PC-9 (cell line): ENCODE results near the gene LRRC14B. TPM values are rescaled to one million over a fixed set of nuclear protein-coding genes. Genes with fewer than 3 reads are reported as not detected.
"Not testable (repeated sequence)": the region's sequence is repeated elsewhere in the genome, so short reads cannot be mapped to it uniquely, and the experiment has no call there.

Experiments used
- BruUV-seq: library from RNA; stranded (reverse); fragments of 400-500 nt; replicated peaks from 2 replicates; lab custom pipeline; 2021; lab: Mats Ljungman, UMichigan
- CTCF ChIA-PET: fragments of 300-600 bp; sonication (Branson Sonifier 250); formaldehyde crosslinking; loops from one replicate; lab custom pipeline; 2022; ENCODE audit warnings: antibody characterized with exemption; lab: Charles Lee
- POLR2A ChIA-PET: fragments of 300-600 bp; sonication (Branson Sonifier 250); formaldehyde crosslinking; loops from one replicate; lab custom pipeline; 2022; ENCODE audit warnings: antibody characterized with exemption; ENCODE audit not compliant: unreplicated experiment; lab: Charles Lee
- DNase-seq, 2 experiments: peaks; one replicate each; pipeline versions ENCODE4 v3.0.0 to v3.0.0-alpha.2; 2015 to 2022; ENCODE audit warnings: mixed read lengths in 1 of 2
- H2AFZ ChIP-seq: fragments of 200-600 bp; sonication (generic); 2 replicates; pipeline ENCODE4 v1.8.1; 2017; ENCODE audit warnings: antibody characterized with exemption
- H3F3A ChIP-seq: fragments of 200-600 bp; sonication (generic); 2 replicates; pipeline ENCODE4 v1.8.1; 2017; ENCODE audit warnings: antibody characterized with exemption, mild to moderate bottlenecking, low read depth; ENCODE audit not compliant: insufficient read depth
- H3K27ac ChIP-seq: fragments of 200-600 bp; sonication (generic); 2 replicates; pipeline ENCODE4 v1.6.1; 2016; ENCODE audit warnings: mixed run types
- H3K27me3 ChIP-seq: fragments of 200-600 bp; sonication (generic); 2 replicates; pipeline ENCODE4 v1.6.1; 2016; ENCODE audit warnings: low read depth, mixed run types; ENCODE audit not compliant: insufficient read depth
- H3K36me3 ChIP-seq: fragments of 200-600 bp; sonication (generic); 2 replicates; pipeline ENCODE4 v1.6.1; 2016; ENCODE audit warnings: low read depth, mixed run types
- H3K4me1 ChIP-seq: fragments of 200-600 bp; sonication (generic); replicated peaks from 2 replicates; pipeline ENCODE4 v1.6.1; 2016; ENCODE audit warnings: mixed run types; ENCODE audit not compliant: insufficient read depth
- H3K4me2 ChIP-seq: fragments of 200-600 bp; sonication (generic); 2 replicates; pipeline ENCODE4 v1.6.1; 2017; ENCODE audit warnings: mixed run types
- H3K4me3 ChIP-seq: fragments of 200-600 bp; sonication (generic); 2 replicates; pipeline ENCODE4 v1.6.1; 2016; ENCODE audit warnings: mixed run types
- H3K79me2 ChIP-seq: fragments of 200-600 bp; sonication (generic); 2 replicates; pipeline ENCODE4 v1.6.1; 2017; ENCODE audit warnings: low read depth, mixed run types
- H3K9me2 ChIP-seq: fragments of 200-600 bp; sonication (generic); 2 replicates; pipeline ENCODE4 v1.8.1; 2017; ENCODE audit warnings: mild to moderate bottlenecking; ENCODE audit not compliant: insufficient read depth
- H3K9me3 ChIP-seq: fragments of 200-600 bp; sonication (generic); 2 replicates; pipeline ENCODE4 v1.8.1; 2016; ENCODE audit warnings: low read depth; ENCODE audit not compliant: insufficient read depth
- H4K20me1 ChIP-seq: fragments of 200-600 bp; sonication (generic); 2 replicates; pipeline ENCODE4 v1.8.1; 2017; ENCODE audit not compliant: insufficient read depth
- CTCF ChIP-seq: fragments of 200-600 bp; sonication (generic); conservative IDR thresholded peaks from 2 replicates; pipeline ENCODE4 v1.6.1; 2017; ENCODE audit warnings: mixed run types, antibody characterized with exemption, mild to moderate bottlenecking, moderate library complexity
- EZH2 ChIP-seq: fragments of 200-600 bp; sonication (generic); IDR thresholded peaks from 2 replicates; pipeline ENCODE4 v1.8.0; 2017; ENCODE audit warnings: antibody characterized with exemption, low read depth
- intact Hi-C: fragments of 100-400 bp; cut with micrococcal nuclease; formaldehyde crosslinking; loops from one replicate; pipeline ENCODE4 v1.10.0; 2022; ENCODE audit not compliant: unreplicated experiment
- total RNA-seq: library from RNA; stranded (reverse); gene quantifications from 2 replicates; pipeline ENCODE4 v1.2.3, GENCODE V29; 2021

The LRRC14B gene
- total RNA-seq, 1 experiment from 2014 or later = not detected

- no peaks in the 10 kb centered on the region for H3K79me2 ChIP-seq
- ChIA-PET POLR2A (no interaction called here), CTCF (interaction anchor here (0.6 kb wide), 2 partner anchors 150 to 420 kb away, joined by 3 to 16 read pairs; no protein-coding TSS in a partner anchor)
- no peak for TF ChIP-seq CTCF
- TF ChIP-seq EZH2 = no peak
- no peaks in the 10 kb centered on the region for H3K36me3 ChIP-seq
- no peaks in the 10 kb centered on the region for H3F3A ChIP-seq
- no peak for DNase-seq
- H2AFZ ChIP-seq = no peak overlapping the region
- H3K4me2 ChIP-seq = no peak overlapping the region
- H3K4me3 ChIP-seq = no peak overlapping the region
- H3K4me1 ChIP-seq = no peaks in the 10 kb centered on the region
- no peak overlapping the region for H3K27ac ChIP-seq
- intact Hi-C loops = no loop called here
- no peaks in the 10 kb centered on the region for H3K9me2 ChIP-seq
- peaks cover 11% of the 10 kb centered on the region for H4K20me1 ChIP-seq
- peaks cover 33% of the 10 kb centered on the region for H3K27me3 ChIP-seq
- no peaks in the 10 kb centered on the region for H3K9me3 ChIP-seq
- no TSS peak for BruUV-seq
Observed at GRCh38 chr5:194603-195209, 3.4 kb downstream of the LRRC14B start.

DNA sequence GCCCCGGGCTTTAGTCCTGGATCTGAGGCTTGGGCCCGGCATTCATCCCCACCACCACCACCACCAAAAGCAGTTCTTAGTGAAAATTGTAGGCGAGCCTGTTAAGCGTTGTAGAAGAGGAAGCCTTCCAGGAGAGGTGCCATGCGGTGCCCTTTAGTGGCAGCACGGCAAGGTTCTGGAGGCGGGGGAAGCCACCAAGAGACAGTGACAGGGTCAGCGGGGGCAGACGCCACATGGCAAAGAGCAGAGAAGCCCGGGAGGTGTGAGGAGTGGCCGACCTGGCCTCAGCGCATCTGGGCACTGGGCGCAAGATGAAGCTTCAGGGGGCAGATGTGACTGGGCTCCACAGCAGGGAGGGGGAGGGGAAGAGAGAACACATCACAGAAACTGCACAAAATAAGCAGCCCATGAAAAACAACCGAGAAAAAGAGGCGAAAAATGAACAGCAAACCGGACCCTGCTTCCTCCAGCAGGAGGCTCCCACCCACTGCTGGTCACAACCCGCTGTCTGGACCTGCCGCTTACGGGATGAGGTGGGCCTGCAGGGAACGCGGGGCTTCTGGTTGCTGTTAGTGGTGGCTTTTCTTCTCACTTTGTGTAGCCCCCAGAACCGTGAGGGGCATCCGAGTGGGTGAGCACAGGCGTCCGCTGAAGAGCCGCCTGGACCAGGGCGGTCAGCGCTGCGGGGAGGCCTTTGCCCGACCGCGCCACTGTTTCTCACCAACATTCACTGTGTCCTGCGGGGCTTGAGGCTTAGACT lies 4.3 kb downstream of the LRRC14B start:
- no peaks in the 10 kb centered on the region for H3K4me1 ChIP-seq
- CTCF ChIA-PET = interaction anchor here (0.6 kb wide), 2 partner anchors 362 to 419 kb away, joined by 3 to 16 read pairs; no protein-coding TSS in a partner anchor
- POLR2A ChIA-PET = no interaction called here
- no peak overlapping the region for H2AFZ ChIP-seq
- intact Hi-C loops = no loop called here
- no peak overlapping the region for H3K27ac ChIP-seq
- H3K36me3 ChIP-seq = no peaks in the 10 kb centered on the region
- H3K4me2 ChIP-seq = no peak overlapping the region
- H3K4me3 ChIP-seq = no peak overlapping the region
- no peaks in the 10 kb centered on the region for H3F3A ChIP-seq
- peaks cover 20% of the 10 kb centered on the region for H4K20me1 ChIP-seq
- TF ChIP-seq CTCF (0 out of 2 replicates have a peak, but pooled peaks have one; percentile 30), EZH2 (no peak)
- no peaks in the 10 kb centered on the region for H3K9me2 ChIP-seq
- no peaks in the 10 kb centered on the region for H3K9me3 ChIP-seq
- H3K79me2 ChIP-seq = no peaks in the 10 kb centered on the region
- DNase-seq = no peak
- no TSS peak for BruUV-seq
- peaks cover 24% of the 10 kb centered on the region for H3K27me3 ChIP-seq

GRCh38 chr5:196350-196749 lies 5.1 kb downstream of the LRRC14B start:
- Histone ChIP-seq H4K20me1 (peaks cover 20% of the 10 kb centered on the region), H3K79me2 (no peaks in the 10 kb centered on the region), H3K27ac (no peak overlapping the region), H3K9me3 (no peaks in the 10 kb centered on the region), H3K27me3 (peaks cover 16% of the 10 kb centered on the region; the same call in 1 of the 2 replicates), H3K36me3 (no peaks in the 10 kb centered on the region), H3K4me3 (no peak overlapping the region), H3K9me2 (no peaks in the 10 kb centered on the region), H3F3A (no peaks in the 10 kb centered on the region; the same call in 1 of the 2 replicates), H2AFZ (no peak overlapping the region), H3K4me2 (no peak overlapping the region), H3K4me1 (no peaks in the 10 kb centered on the region)
- DNase-seq = no peak
- no peak for TF ChIP-seq CTCF
- no peak for TF ChIP-seq EZH2
- BruUV-seq = no TSS peak
- ChIA-PET POLR2A (no interaction called here), CTCF (interaction anchor here (0.6 kb wide), 1 partner anchor 361 kb away, joined by 3 read pairs; no protein-coding TSS in a partner anchor)
- intact Hi-C loops = no loop called here

- POLR2A ChIA-PET, DNase-seq, H2AFZ ChIP-seq, BruUV-seq, H3K9me3 ChIP-seq, H3K27ac ChIP-seq, H3K4me1 ChIP-seq, H3K79me2 ChIP-seq, H3K4me2 ChIP-seq, H3K4me3 ChIP-seq, H3K36me3 ChIP-seq, H3K9me2 ChIP-seq, intact Hi-C loops, H3F3A ChIP-seq: not testable (repeated sequence)
- H4K20me1 ChIP-seq = peaks cover 20% of the 10 kb centered on the region
- H3K27me3 ChIP-seq = peaks cover 14% of the 10 kb centered on the region; the same call in 1 of the 2 replicates
- CTCF ChIA-PET = interaction anchor here (0.7 kb wide), 1 partner anchor 13 kb away, joined by 9 read pairs; no protein-coding TSS in a partner anchor
Observed at GRCh38 chr5:197031-197430, 5.7 kb downstream of the LRRC14B start.
